ENCODE measurements around the gene VPS51. TPM values are rescaled to one million over a fixed set of nuclear protein-coding genes. Genes with fewer than 3 reads are reported as not detected.

Gene VPS51
- total and polyA plus RNA-seq, 2 of the 13 experiments (the other 11 are each of a cell fraction or from before 2014, with no cell fraction given) = 76.3 to 90.6 TPM

DNA sequence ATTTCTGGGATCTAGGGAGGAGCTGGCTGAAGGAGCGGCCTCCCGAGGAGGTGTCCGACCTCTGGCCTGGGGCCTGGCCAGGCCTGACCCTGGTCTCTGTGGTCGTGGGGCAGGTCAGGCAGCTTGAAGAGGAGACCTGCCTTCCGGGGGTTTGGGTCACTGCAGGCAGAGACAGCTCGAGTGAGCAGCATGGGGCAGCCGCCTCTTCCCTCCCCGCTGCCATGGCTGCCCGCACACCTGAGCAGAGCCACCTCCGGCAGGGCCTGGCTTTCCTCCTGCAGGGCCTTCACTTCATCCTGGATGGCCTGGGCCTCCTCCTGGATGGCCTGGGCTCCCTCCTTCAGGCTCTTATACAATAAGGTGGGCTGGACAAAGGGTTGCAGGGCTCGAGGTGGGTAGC lies 29.7 kb upstream of the VPS51 start (continued):
- TF ChIP-seq, protein P1, sequence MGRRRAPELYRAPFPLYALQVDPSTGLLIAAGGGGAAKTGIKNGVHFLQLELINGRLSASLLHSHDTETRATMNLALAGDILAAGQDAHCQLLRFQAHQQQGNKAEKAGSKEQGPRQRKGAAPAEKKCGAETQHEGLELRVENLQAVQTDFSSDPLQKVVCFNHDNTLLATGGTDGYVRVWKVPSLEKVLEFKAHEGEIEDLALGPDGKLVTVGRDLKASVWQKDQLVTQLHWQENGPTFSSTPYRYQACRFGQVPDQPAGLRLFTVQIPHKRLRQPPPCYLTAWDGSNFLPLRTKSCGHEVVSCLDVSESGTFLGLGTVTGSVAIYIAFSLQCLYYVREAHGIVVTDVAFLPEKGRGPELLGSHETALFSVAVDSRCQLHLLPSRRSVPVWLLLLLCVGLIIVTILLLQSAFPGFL (CRISPR knock-in tag; IDR thresholded peaks at IDR 0.05) = no peak
- no peak for TF ChIP-seq GTF3A (CRISPR knock-in tag; conservative IDR thresholded peaks at IDR 0.05)
- TF ChIP-seq HOXA3 (CRISPR knock-in tag; IDR thresholded peaks at IDR 0.05) = peak; percentile 15; the same call in 1 of the 2 replicates
- TF ChIP-seq GATAD2A (CRISPR knock-in tag; IDR thresholded peaks at IDR 0.05) = peak; percentile 19; the same call in 1 of the 2 replicates
- TF ChIP-seq SAP130 (CRISPR knock-in tag; IDR thresholded peaks at IDR 0.05; ENCODE audit: low read depth) = peak; percentile 39; the same call in 1 of the 2 replicates
- TF ChIP-seq KLF6 (CRISPR knock-in tag; IDR thresholded peaks at IDR 0.05) = no peak
- 0 out of 2 replicates have a peak, but pooled peaks have one; percentile 27 for TF ChIP-seq NR2C2 (CRISPR knock-in tag; IDR thresholded peaks at IDR 0.05; ENCODE audit: borderline replicate concordance)

DNA sequence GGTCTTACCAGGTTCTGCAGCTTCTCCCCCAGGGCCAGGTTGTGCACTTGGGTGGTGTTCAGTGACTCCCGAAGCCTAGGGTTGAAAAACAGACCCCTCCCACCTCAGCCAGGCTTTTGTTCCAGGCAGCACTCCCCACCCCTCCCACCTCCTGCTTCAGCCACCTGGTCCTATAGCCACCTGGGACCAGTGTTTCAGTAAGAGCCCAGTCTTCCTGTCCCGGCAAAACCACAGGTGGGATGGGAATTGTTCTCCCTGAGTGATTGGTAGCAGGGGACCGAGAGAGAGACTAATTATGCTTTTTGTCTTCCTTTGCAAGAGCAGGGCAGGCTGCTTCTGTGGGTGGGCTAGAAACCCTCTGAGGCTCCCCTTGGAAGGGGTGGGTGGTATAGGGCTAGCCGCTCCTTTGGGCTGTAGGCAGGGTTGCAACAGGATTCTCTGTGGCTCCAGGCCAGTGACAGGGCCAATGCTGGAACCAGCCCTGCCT lies 29.2 kb upstream of the VPS51 start:
- Histone ChIP-seq H2AFZ (ENCODE audit: low read length) (no peak overlapping the region), H3K4me3 (replicated peaks in 1 of 3; ENCODE audit: insufficient read depth in 1 of 3, low read depth in 2 of 3, low read length in 3 of 3) (peak overlapping the region; percentile 65 to 79 (median 67)), H3K9ac (ENCODE audit: insufficient read depth, low read depth, low read length) (peak overlapping the region; percentile 74), H3K36me3 (replicated peaks in 1 of 2; ENCODE audit: control insufficient read depth in 1 of 2, insufficient read depth in 2 of 2, low read length in 2 of 2) (no peaks in the 10 kb centered on the region), H3K27me3 (ENCODE audit: control insufficient read depth in 1 of 2, insufficient read depth in 2 of 2, low read length in 2 of 2) (no peaks in the 10 kb centered on the region), H3K79me2 (ENCODE audit: insufficient read depth, low read length) (no peaks in the 10 kb centered on the region), H3K4me2 (ENCODE audit: low read depth, low read length) (peak overlapping the region; percentile 87), H3K27ac (ENCODE audit: extremely low read length, insufficient read depth, low read length) (peak overlapping the region; percentile 59), H3K4me1 (ENCODE audit: insufficient read depth, low read length) (peaks cover 39% of the 10 kb centered on the region), H3K9me3 (ENCODE audit: low read length) (no peaks in the 10 kb centered on the region), H4K20me1 (ENCODE audit: insufficient read depth, low read length) (no peaks in the 10 kb centered on the region)
- intact Hi-C loops (cut with micrococcal nuclease; ENCODE audit: unreplicated experiment) = no loop called here
- FAIRE-seq = peak; percentile 8
- no TSS peak for BruUV-seq (replicated peaks)
- 36% methylated on average over 3 of the region's 4 CpGs for WGBS (ENCODE audit: low lambda C conversion rate)
- in situ Hi-C loops (cut with HindIII; ENCODE audit: extremely low pct_ligation_motif_present, low pct_unique_long_range_greater_than_20kb) = loop anchor here (5.0 kb wide), 1 partner anchor 40 kb away; the partner anchor contains the start of gene SNX15
- ATAC-seq = peak; percentile 26
- no peak for DNase-seq (ENCODE audit: low spot score)
- ChIA-PET POLR2A (interaction anchor here (1.2 to 2.2 kb wide), 11 partner anchors 9 to 356 kb away, joined by 4 to 10 read pairs (median 5); partner anchors contain the start of genes ARL2, NEAT1, SAC3D1 and TM7SF2), CTCF (ENCODE audit: low intra/inter-chr PET ratio, low total read pairs) (no interaction called here)
- TF ChIP-seq, protein P2, sequence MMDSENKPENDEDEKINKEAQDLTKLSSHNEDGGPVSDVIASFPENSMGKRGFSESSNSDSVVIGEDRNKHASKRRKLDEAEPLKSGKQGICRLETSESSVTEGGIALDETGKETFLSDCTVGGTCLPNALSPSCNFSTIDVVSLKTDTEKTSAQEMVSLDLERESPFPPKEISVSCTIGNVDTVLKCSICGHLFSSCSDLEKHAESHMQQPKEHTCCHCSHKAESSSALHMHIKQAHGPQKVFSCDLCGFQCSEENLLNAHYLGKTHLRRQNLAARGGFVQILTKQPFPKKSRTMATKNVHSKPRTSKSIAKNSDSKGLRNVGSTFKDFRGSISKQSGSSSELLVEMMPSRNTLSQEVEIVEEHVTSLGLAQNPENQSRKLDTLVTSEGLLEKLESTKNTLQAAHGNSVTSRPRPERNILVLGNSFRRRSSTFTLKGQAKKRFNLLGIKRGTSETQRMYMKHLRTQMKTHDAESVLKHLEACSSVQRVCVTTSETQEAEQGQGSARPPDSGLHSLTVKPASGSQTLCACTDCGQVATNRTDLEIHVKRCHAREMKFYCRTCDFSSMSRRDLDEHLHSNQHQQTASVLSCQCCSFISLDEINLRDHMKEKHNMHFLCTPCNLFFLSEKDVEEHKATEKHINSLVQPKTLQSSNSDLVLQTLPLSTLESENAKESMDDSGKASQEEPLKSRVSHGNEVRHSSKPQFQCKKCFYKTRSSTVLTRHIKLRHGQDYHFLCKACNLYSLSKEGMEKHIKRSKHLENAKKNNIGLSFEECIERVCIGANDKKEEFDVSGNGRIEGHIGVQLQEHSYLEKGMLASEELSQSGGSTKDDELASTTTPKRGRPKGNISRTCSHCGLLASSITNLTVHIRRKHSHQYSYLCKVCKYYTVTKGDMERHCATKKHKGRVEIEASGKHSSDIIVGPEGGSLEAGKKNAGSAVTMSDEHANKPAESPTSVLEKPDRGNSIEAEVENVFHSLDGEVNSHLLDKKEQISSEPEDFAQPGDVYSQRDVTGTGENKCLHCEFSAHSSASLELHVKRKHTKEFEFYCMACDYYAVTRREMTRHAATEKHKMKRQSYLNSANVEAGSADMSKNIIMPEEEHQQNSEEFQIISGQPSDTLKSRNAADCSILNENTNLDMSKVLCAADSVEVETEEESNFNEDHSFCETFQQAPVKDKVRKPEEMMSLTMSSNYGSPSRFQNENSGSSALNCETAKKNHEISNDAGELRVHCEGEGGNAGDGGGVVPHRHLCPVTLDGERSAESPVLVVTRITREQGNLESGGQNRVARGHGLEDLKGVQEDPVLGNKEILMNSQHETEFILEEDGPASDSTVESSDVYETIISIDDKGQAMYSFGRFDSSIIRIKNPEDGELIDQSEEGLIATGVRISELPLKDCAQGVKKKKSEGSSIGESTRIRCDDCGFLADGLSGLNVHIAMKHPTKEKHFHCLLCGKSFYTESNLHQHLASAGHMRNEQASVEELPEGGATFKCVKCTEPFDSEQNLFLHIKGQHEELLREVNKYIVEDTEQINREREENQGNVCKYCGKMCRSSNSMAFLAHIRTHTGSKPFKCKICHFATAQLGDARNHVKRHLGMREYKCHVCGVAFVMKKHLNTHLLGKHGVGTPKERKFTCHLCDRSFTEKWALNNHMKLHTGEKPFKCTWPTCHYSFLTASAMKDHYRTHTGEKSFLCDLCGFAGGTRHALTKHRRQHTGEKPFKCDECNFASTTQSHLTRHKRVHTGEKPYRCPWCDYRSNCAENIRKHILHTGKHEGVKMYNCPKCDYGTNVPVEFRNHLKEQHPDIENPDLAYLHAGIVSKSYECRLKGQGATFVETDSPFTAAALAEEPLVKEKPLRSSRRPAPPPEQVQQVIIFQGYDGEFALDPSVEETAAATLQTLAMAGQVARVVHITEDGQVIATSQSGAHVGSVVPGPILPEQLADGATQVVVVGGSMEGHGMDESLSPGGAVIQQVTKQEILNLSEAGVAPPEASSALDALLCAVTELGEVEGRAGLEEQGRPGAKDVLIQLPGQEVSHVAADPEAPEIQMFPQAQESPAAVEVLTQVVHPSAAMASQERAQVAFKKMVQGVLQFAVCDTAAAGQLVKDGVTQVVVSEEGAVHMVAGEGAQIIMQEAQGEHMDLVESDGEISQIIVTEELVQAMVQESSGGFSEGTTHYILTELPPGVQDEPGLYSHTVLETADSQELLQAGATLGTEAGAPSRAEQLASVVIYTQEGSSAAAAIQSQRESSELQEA (CRISPR knock-in tag; IDR thresholded peaks at IDR 0.05; ENCODE audit: not compliant biosample characterization) = no peak
- TF ChIP-seq HDAC1 (CRISPR knock-in tag; IDR thresholded peaks at IDR 0.05) (peak; percentile 12; the same call in 1 of the 2 replicates), SOX6 (IDR thresholded peaks at IDR 0.05) (no peak), SOX6 (CRISPR knock-in tag; IDR thresholded peaks at IDR 0.05) (0 out of 2 replicates have a peak, but pooled peaks have one; percentile 19), POLR2A (IDR thresholded peaks at IDR 0.05; ENCODE audit: insufficient read depth in 1 of 2, low read depth in 2 of 2, low read length in 2 of 2) (0 out of 4 replicates have a peak, but pooled peaks of 1 of the 2 experiments have one; percentile 7), MYNN (CRISPR knock-in tag; IDR thresholded peaks at IDR 0.05; ENCODE audit: low read depth) (no peak), ZNF329 (CRISPR knock-in tag; IDR thresholded peaks at IDR 0.05; ENCODE audit: low read depth) (0 out of 2 replicates have a peak, but pooled peaks have one; percentile 29)
- TF ChIP-seq, protein P3, sequence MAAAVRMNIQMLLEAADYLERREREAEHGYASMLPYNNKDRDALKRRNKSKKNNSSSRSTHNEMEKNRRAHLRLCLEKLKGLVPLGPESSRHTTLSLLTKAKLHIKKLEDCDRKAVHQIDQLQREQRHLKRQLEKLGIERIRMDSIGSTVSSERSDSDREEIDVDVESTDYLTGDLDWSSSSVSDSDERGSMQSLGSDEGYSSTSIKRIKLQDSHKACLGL (CRISPR knock-in tag; IDR thresholded peaks at IDR 0.05) = 0 out of 2 replicates have a peak, but pooled peaks have one; percentile 31
